GM18511 (cell line): ENCODE data around the gene ESRRG.

Experiments used
- ATAC-seq: cut with Tn5 transposase; IDR thresholded peaks from one replicate; pipeline ENCODE4 v1.9.1; 2021; ENCODE audit warnings: mild to moderate bottlenecking, moderate library complexity; ENCODE audit not compliant: unreplicated experiment

Gene ESRRG

GRCh38 chr1:216723274-216723780, at the start of gene ESRRG:
TSS of gene ESRRG (minus strand) at chr1:216723429. CDS start at chr1:216723299, 130 bp downstream.
- no peak for ATAC-seq

- no peak for ATAC-seq
Observed at GRCh38 chr1:216771922-216772321, 48.7 kb upstream of the ESRRG start.

- no peak for ATAC-seq
Observed at GRCh38 chr1:216766633-216767327, 43.6 kb upstream of the ESRRG start.

- no peak for ATAC-seq
Observed at GRCh38 chr1:216765346-216766300, 42.4 kb upstream of the ESRRG start.

GRCh38 chr1:216758161-216758560, 34.9 kb upstream of the ESRRG start:
- no peak for ATAC-seq

GRCh38 chr1:216757110-216757509, 33.9 kb upstream of the ESRRG start:
- no peak for ATAC-seq

- ATAC-seq: no peak
Observed at GRCh38 chr1:216750961-216751360, 27.7 kb upstream of the ESRRG start.

- peak; percentile 73 for ATAC-seq
Observed at GRCh38 chr1:216750031-216750627, 26.9 kb upstream of the ESRRG start.

- ATAC-seq: no peak
Observed at GRCh38 chr1:216749232-216749631, 26.0 kb upstream of the ESRRG start.

- no peak for ATAC-seq
Observed at GRCh38 chr1:216742625-216743024, 19.4 kb upstream of the ESRRG start.

GRCh38 chr1:216740331-216740730, 17.1 kb upstream of the ESRRG start:
- no peak for ATAC-seq

GRCh38 chr1:216739793-216740192, 16.6 kb upstream of the ESRRG start:
- no peak for ATAC-seq

- ATAC-seq: no peak
Observed at GRCh38 chr1:216732121-216732520, 8.9 kb upstream of the ESRRG start.

GRCh38 chr1:216731562-216731961, 8.3 kb upstream of the ESRRG start:
- no peak for ATAC-seq

GRCh38 chr1:216726435-216726834, 3.2 kb upstream of the ESRRG start:
- ATAC-seq: no peak

- ATAC-seq: no peak
Observed at GRCh38 chr1:216722821-216723220, 408 bp downstream of the ESRRG start.

GRCh38 chr1:216721863-216722262, 1.4 kb downstream of the ESRRG start:
- ATAC-seq: no peak

- ATAC-seq: no peak
Observed at GRCh38 chr1:216721062-216721461, 2.2 kb downstream of the ESRRG start.

GRCh38 chr1:216711712-216712111, 11.5 kb downstream of the ESRRG start:
- ATAC-seq: no peak

- ATAC-seq: no peak
Observed at GRCh38 chr1:216710598-216711333, 12.5 kb downstream of the ESRRG start.

- no peak for ATAC-seq
Observed at GRCh38 chr1:216710055-216710454, 13.2 kb downstream of the ESRRG start.
